Right atrium auricular region (tissue), 2 donors: Measurements from ENCODE around the gene GNAO1. TPM values are rescaled to one million over a fixed set of nuclear protein-coding genes. Genes with fewer than 3 reads are reported as not detected.

Experiments
- DNase-seq: peaks from one replicate; pipeline ENCODE4 v3.0.0-alpha.2; 2019; ENCODE audit warnings: low spot score
- H3K27ac ChIP-seq, 2 donors: fragments of 200-600 bp; sonication (generic); 1 replicate in 1 of 2; 2 replicates in 1 of 2; pipeline ENCODE4 v1.5.1; 2016 to 2019
- H3K27me3 ChIP-seq, 2 donors: fragments of 200-600 bp; sonication (generic); one replicate each; pipeline versions ENCODE4 v1.5.1 to v1.6.0; 2017 to 2019
- H3K36me3 ChIP-seq: fragments of 200-600 bp; sonication (generic); one replicate; pipeline ENCODE4 v1.5.1; 2016
- H3K4me1 ChIP-seq, 2 donors: fragments of 200-600 bp; sonication (generic); one replicate each; pipeline versions ENCODE4 v1.5.1 to v1.6.0; 2017 to 2019
- H3K4me3 ChIP-seq, 2 donors: fragments of 200-600 bp; sonication (generic); 1 replicate in 1 of 2; 2 replicates in 1 of 2; pipeline ENCODE4 v1.5.1; 2017 to 2019; ENCODE audit warnings: mild to moderate bottlenecking in 1 of 2, moderate library complexity in 1 of 2
- H3K9me3 ChIP-seq, 2 donors: fragments of 200-600 bp; sonication (generic); one replicate each; pipeline ENCODE4 v1.5.1; 2019
- CTCF ChIP-seq, 2 donors: fragments of 200-600 bp; sonication (generic); IDR thresholded peaks; one replicate each; pipeline ENCODE4 v1.5.1; 2019; ENCODE audit warnings: antibody characterized with exemption in 2 of 2
- total RNA-seq, 2 donors: library from RNA; depleted of rRNA; stranded (reverse); fragments of >200 nt; gene quantifications; one replicate each; pipeline ENCODE4 v1.1.0, GENCODE V29; 2016

The GNAO1 gene
- total RNA-seq, 2 donors from 2014 or later: 43.1 to 54.8 TPM

GRCh38 chr16:56355786-56356275 lies 164.5 kb downstream of the GNAO1 start:
- H3K9me3 ChIP-seq: no peaks in the 10 kb centered on the region
- peak; percentile 36 for DNase-seq
- peak overlapping the region in 1 of 2 donors; percentile 76 for H3K27ac ChIP-seq
- H3K36me3 ChIP-seq: peaks cover 3% of the 10 kb centered on the region
- H3K27me3 ChIP-seq: no peaks in the 10 kb centered on the region
- no peak overlapping the region for H3K4me3 ChIP-seq
- peaks cover 0 to 9% of the 10 kb centered on the region in 2 donors for H3K4me1 ChIP-seq
- no peak for TF ChIP-seq CTCF (IDR thresholded peaks at IDR 0.05)

GRCh38 chr16:56356276-56357240 lies 165.3 kb downstream of the GNAO1 start:
- H3K27ac ChIP-seq: peak overlapping the region; percentile 66 to 76
- no peaks in the 10 kb centered on the region for H3K9me3 ChIP-seq
- H3K4me1 ChIP-seq: peaks cover 0 to 9% of the 10 kb centered on the region in 2 donors
- peaks cover 4% of the 10 kb centered on the region for H3K36me3 ChIP-seq
- peak; percentile 74 for DNase-seq
- peak; percentile 79 to 91 for TF ChIP-seq CTCF (IDR thresholded peaks at IDR 0.05)
- H3K4me3 ChIP-seq: peak overlapping the region; percentile 30 to 43
- H3K27me3 ChIP-seq: no peaks in the 10 kb centered on the region

- Histone ChIP-seq H3K36me3 (peaks cover 11% of the 10 kb centered on the region), H3K9me3 (no peaks in the 10 kb centered on the region), H3K4me1 (peaks cover 0 to 9% of the 10 kb centered on the region in 2 donors), H3K27ac (peak overlapping the region; percentile 66 to 76), H3K4me3 (peak overlapping the region; percentile 30 to 43), H3K27me3 (no peaks in the 10 kb centered on the region)
- DNase-seq: peak; percentile 57
- no peak for TF ChIP-seq CTCF (IDR thresholded peaks at IDR 0.05)
These were observed 166.0 kb downstream of the GNAO1 start for GRCh38 chr16:56357241-56357764.

GRCh38 chr16:56357765-56358322 lies 166.6 kb downstream of the GNAO1 start:
- TF ChIP-seq CTCF (IDR thresholded peaks at IDR 0.05): no peak
- peaks cover 0 to 9% of the 10 kb centered on the region in 2 donors for H3K4me1 ChIP-seq
- H3K9me3 ChIP-seq: no peaks in the 10 kb centered on the region
- H3K27ac ChIP-seq: peak overlapping the region; percentile 66 to 76
- no peak overlapping the region for H3K4me3 ChIP-seq
- DNase-seq: peak; percentile 57
- no peaks in the 10 kb centered on the region for H3K27me3 ChIP-seq
- H3K36me3 ChIP-seq: peaks cover 16% of the 10 kb centered on the region

GRCh38 chr16:56360117-56361008 lies 169.1 kb downstream of the GNAO1 start:
- Histone ChIP-seq H3K27ac (no peak overlapping the region), H3K4me3 (no peak overlapping the region), H3K4me1 (peaks cover 0 to 9% of the 10 kb centered on the region in 2 donors), H3K27me3 (no peaks in the 10 kb centered on the region), H3K36me3 (peaks cover 36% of the 10 kb centered on the region), H3K9me3 (no peaks in the 10 kb centered on the region)
- DNase-seq: peak; percentile 57
- no peak for TF ChIP-seq CTCF (IDR thresholded peaks at IDR 0.05)
